Stimulated activated CD4-positive, alpha-beta T cell treated with anti-CD3 and anti-CD28 coated beads, Interleukin-1b, Interleukin-23, amount 100 ng/mL, for 24 hours (primary cell): Measurements from ENCODE around the gene TBRG4.

Source experiments
- DNase-seq, 4 experiments: peaks; one replicate each; pipeline ENCODE4 v3.0.0-alpha.2; 2020; ENCODE audit warnings: low read depth in 4 of 4, low spot score in 1 of 4

The TBRG4 gene

GRCh38 chr7:45075871-45076796 lies 35.4 kb downstream of the TBRG4 start:
- no peak for DNase-seq

- DNase-seq = no peak
Measured at GRCh38 chr7:45075355-45075644, 36.2 kb downstream of the TBRG4 start.

- DNase-seq = no peak
Measured at GRCh38 chr7:45074528-45075354, 36.8 kb downstream of the TBRG4 start.

- no peak for DNase-seq
Measured at GRCh38 chr7:45073786-45074527, 37.5 kb downstream of the TBRG4 start.

- no peak for DNase-seq
Measured at GRCh38 chr7:45073031-45073785, 38.3 kb downstream of the TBRG4 start.

GRCh38 chr7:45072131-45073030 lies 39.1 kb downstream of the TBRG4 start:
- DNase-seq = no peak

- DNase-seq = no peak
Measured at GRCh38 chr7:45071528-45071927, 40.0 kb downstream of the TBRG4 start.

GRCh38 chr7:45070254-45070642 lies 41.2 kb downstream of the TBRG4 start:
- DNase-seq = no peak

GRCh38 chr7:45069444-45070253 lies 41.8 kb downstream of the TBRG4 start:
- no peak for DNase-seq

GRCh38 chr7:45068236-45069023 lies 43.1 kb downstream of the TBRG4 start:
- no peak for DNase-seq

- DNase-seq = no peak
Measured at GRCh38 chr7:45067582-45067981, 43.9 kb downstream of the TBRG4 start.

- no peak for DNase-seq
Measured at GRCh38 chr7:45066409-45066808, 45.1 kb downstream of the TBRG4 start.

GRCh38 chr7:45065031-45065995 lies 46.2 kb downstream of the TBRG4 start:
- no peak for DNase-seq

- no peak for DNase-seq
Measured at GRCh38 chr7:45064047-45064725, 47.3 kb downstream of the TBRG4 start.

- DNase-seq = no peak
Measured at GRCh38 chr7:45061806-45062425, 49.6 kb downstream of the TBRG4 start.

GRCh38 chr7:45061352-45061751 lies 50.1 kb downstream of the TBRG4 start:
- no peak for DNase-seq
